ENCODE measurements around the gene TBC1D5.
"Not testable (repeated sequence)": the region's sequence is repeated elsewhere in the genome, so short reads cannot be mapped to it uniquely, and the experiment has no call there.

The TBC1D5 gene

GRCh38 chr3:17359911-17360310 lies 382.5 kb downstream of the TBC1D5 start:
- DNase-seq (ENCODE audit: low read depth in 2 of 3, low spot score in 1 of 3), result no peak

GRCh38 chr3:17357035-17357710 lies 385.3 kb downstream of the TBC1D5 start:
- no peak for DNase-seq (ENCODE audit: low read depth in 2 of 3, low spot score in 1 of 3)

GRCh38 chr3:17356585-17356984 lies 385.8 kb downstream of the TBC1D5 start:
- no peak for DNase-seq (ENCODE audit: low read depth in 2 of 3, low spot score in 1 of 3)

GRCh38 chr3:17355591-17355990 lies 386.8 kb downstream of the TBC1D5 start:
- no peak for DNase-seq (ENCODE audit: low read depth in 2 of 3, low spot score in 1 of 3)

- no peak for DNase-seq (ENCODE audit: low read depth in 2 of 3, low spot score in 1 of 3)
These were observed 388.1 kb downstream of the TBC1D5 start for GRCh38 chr3:17354341-17354740.

GRCh38 chr3:17352620-17353019 lies 389.8 kb downstream of the TBC1D5 start:
- no peak for DNase-seq (ENCODE audit: low read depth in 2 of 3, low spot score in 1 of 3)

- DNase-seq (ENCODE audit: low read depth in 2 of 3, low spot score in 1 of 3), result not testable (repeated sequence)
These were observed 391.2 kb downstream of the TBC1D5 start for GRCh38 chr3:17351193-17351592.

- no peak for DNase-seq (ENCODE audit: low read depth in 2 of 3, low spot score in 1 of 3)
These were observed 393.3 kb downstream of the TBC1D5 start for GRCh38 chr3:17349093-17349492.

- DNase-seq (ENCODE audit: low read depth in 2 of 3, low spot score in 1 of 3), result no peak
These were observed 400.3 kb downstream of the TBC1D5 start for GRCh38 chr3:17342119-17342518.

GRCh38 chr3:17340693-17341092 lies 401.7 kb downstream of the TBC1D5 start:
- no peak for DNase-seq (ENCODE audit: low read depth in 2 of 3, low spot score in 1 of 3)

GRCh38 chr3:17340261-17340660 lies 402.2 kb downstream of the TBC1D5 start:
- no peak for DNase-seq (ENCODE audit: low read depth in 2 of 3, low spot score in 1 of 3)

GRCh38 chr3:17339132-17339575 lies 403.3 kb downstream of the TBC1D5 start:
- no peak for DNase-seq (ENCODE audit: low read depth in 2 of 3, low spot score in 1 of 3)

- DNase-seq (ENCODE audit: low read depth in 2 of 3, low spot score in 1 of 3), result no peak
These were observed 406.1 kb downstream of the TBC1D5 start for GRCh38 chr3:17336291-17336690.

- DNase-seq (ENCODE audit: low read depth in 2 of 3, low spot score in 1 of 3), result no peak
These were observed 408.5 kb downstream of the TBC1D5 start for GRCh38 chr3:17333893-17334292.

GRCh38 chr3:17333446-17333845 lies 409.0 kb downstream of the TBC1D5 start:
- DNase-seq (ENCODE audit: low read depth in 2 of 3, low spot score in 1 of 3), result no peak

- DNase-seq (ENCODE audit: low read depth in 2 of 3, low spot score in 1 of 3), result no peak
These were observed 411.8 kb downstream of the TBC1D5 start for GRCh38 chr3:17330660-17331059.

- DNase-seq (ENCODE audit: low read depth in 2 of 3, low spot score in 1 of 3), result no peak
These were observed 412.5 kb downstream of the TBC1D5 start for GRCh38 chr3:17329927-17330326.

GRCh38 chr3:17322106-17322793 lies 420.2 kb downstream of the TBC1D5 start:
- DNase-seq (ENCODE audit: low read depth in 2 of 3, low spot score in 1 of 3), result no peak

GRCh38 chr3:17320266-17320665 lies 422.2 kb downstream of the TBC1D5 start:
- no peak for DNase-seq (ENCODE audit: low read depth in 2 of 3, low spot score in 1 of 3)

- no peak for DNase-seq (ENCODE audit: low read depth in 2 of 3, low spot score in 1 of 3)
These were observed 426.5 kb downstream of the TBC1D5 start for GRCh38 chr3:17315897-17316296.

- no peak for DNase-seq (ENCODE audit: low read depth in 2 of 3, low spot score in 1 of 3)
These were observed 428.3 kb downstream of the TBC1D5 start for GRCh38 chr3:17314171-17314570.

- no peak for DNase-seq (ENCODE audit: low read depth in 2 of 3, low spot score in 1 of 3)
These were observed 428.7 kb downstream of the TBC1D5 start for GRCh38 chr3:17313746-17314145.

- DNase-seq (ENCODE audit: low read depth in 2 of 3, low spot score in 1 of 3), result no peak
These were observed 431.4 kb downstream of the TBC1D5 start for GRCh38 chr3:17310983-17311382.
